ENCODE data around the gene MAP4.

- TF ChIP-seq CTCF (conservative IDR thresholded peaks at IDR 0.05; ENCODE audit: low read depth, low read length): no peak
- TF ChIP-seq EZH2phosphoT487 (IDR thresholded peaks at IDR 0.05; ENCODE audit: borderline replicate concordance, low read length): no peak
Measured at GRCh38 chr3:47851888-47852603, 164.2 kb downstream of the MAP4 start.

Data from PC-3 (cell line).